K562 (cell line): ENCODE results near the gene PTPRT. TPM values are rescaled to one million over a fixed set of nuclear protein-coding genes. Genes with fewer than 3 reads are reported as not detected.

Experiments used
- ATAC-seq: fragments of 200-7000 bp; cut with Tn5 transposase; 3 replicates; pipeline ENCODE4 v1.9.1; 2020; ENCODE audit warnings: moderate library complexity
- BruUV-seq: library from RNA; stranded (reverse); fragments of 400-500 nt; replicated peaks from 2 replicates; lab custom pipeline; 2021; lab: Mats Ljungman, UMichigan
- CTCF ChIA-PET: fragments of 300-600 bp; formaldehyde crosslinking; extraction: SDS; loops from one replicate; lab custom pipeline; 2021; ENCODE audit warnings: low intra/inter-chr PET ratio; lab: Yijun Ruan, JAX
- POLR2A ChIA-PET: fragments of 300-600, 350-650 bp; sonication (Branson Sonifier 250); formaldehyde crosslinking; extraction: SDS; loops from one replicate; lab custom pipeline; 2021; ENCODE audit warnings: antibody characterized with exemption, inconsistent platforms; lab: Yijun Ruan, JAX
- DNase-seq, 4 experiments: peaks; one replicate each; pipeline versions ENCODE4 v3.0.0 to v3.0.0-alpha.2; 2011 to 2018; ENCODE audit warnings: low spot score in 3 of 4, mixed read lengths in 3 of 4; ENCODE audit errors: extremely low read depth in 1 of 4
- FAIRE-seq: peaks from 2 replicates; lab custom pipeline; 2011; peaks lifted over from hg19 to GRCh38; lab: Jason Lieb, UNC
- H2AFZ ChIP-seq: 2 replicates; pipeline ENCODE4 v1.6.0; 2011; ENCODE audit warnings: low read depth, low read length, control low read depth, inconsistent platforms
- H3K27ac ChIP-seq: fragments of 200-600 bp; 3 replicates; pipeline ENCODE4 v1.8.0; 2011; ENCODE audit warnings: low read depth, mild to moderate bottlenecking, control low read depth, inconsistent platforms, low read length, moderate library complexity, mixed read lengths; ENCODE audit errors: extremely low read depth
- H3K27me3 ChIP-seq, 2 experiments: fragments of 300-600 bp in 1 of 2; 2 replicates in 1 of 2; 3 replicates in 1 of 2; pipeline versions ENCODE4 v1.6.0 to v1.8.0; 2011; ENCODE audit warnings: inconsistent platforms in 2 of 2, low read length in 2 of 2, mild to moderate bottlenecking in 1 of 2, mixed read lengths in 1 of 2, moderate library complexity in 1 of 2; ENCODE audit not compliant: control insufficient read depth in 2 of 2, insufficient read depth in 2 of 2
- H3K36me3 ChIP-seq: fragments of 300-600 bp; 3 replicates; pipeline ENCODE4 v1.8.0; 2011; ENCODE audit warnings: mild to moderate bottlenecking, low read length, inconsistent platforms; ENCODE audit not compliant: control insufficient read depth, insufficient read depth
- H3K4me1 ChIP-seq, 2 experiments: fragments of 200-600 bp in 1 of 2; replicated peaks in 1 of 2; 2 replicates in 1 of 2; 3 replicates in 1 of 2; pipeline versions ENCODE4 v1.5.1 to v1.8.0; 2011; ENCODE audit warnings: inconsistent platforms in 2 of 2, low read length in 2 of 2, mild to moderate bottlenecking in 1 of 2, mixed read lengths in 1 of 2, moderate library complexity in 1 of 2; ENCODE audit not compliant: control insufficient read depth in 2 of 2, insufficient read depth in 2 of 2
- H3K4me2 ChIP-seq: 2 replicates; pipeline ENCODE4 v1.6.1; 2011; ENCODE audit warnings: low read length, control low read depth, inconsistent platforms, mixed read lengths; ENCODE audit not compliant: insufficient read depth
- H3K4me3 ChIP-seq: fragments of 200-600 bp; sonication (generic), shearing (Covaris generic); 2 replicates; pipeline ENCODE4 v1.5.1; 2016; ENCODE audit warnings: control low read depth, inconsistent platforms
- H3K79me2 ChIP-seq: fragments of 200-600 bp; 3 replicates; pipeline ENCODE4 v1.8.0; 2011; ENCODE audit warnings: low read length, inconsistent platforms; ENCODE audit not compliant: control insufficient read depth, insufficient read depth
- H3K9ac ChIP-seq, 2 experiments: 2 replicates each; pipeline versions ENCODE4 v1.6.0 to v1.6.1; 2011; ENCODE audit warnings: low read depth in 2 of 2, low read length in 2 of 2, control low read depth in 1 of 2, inconsistent platforms in 1 of 2, mild to moderate bottlenecking in 1 of 2, mixed read lengths in 1 of 2; ENCODE audit not compliant: insufficient read depth in 1 of 2
- H3K9me1 ChIP-seq: one replicate; pipeline ENCODE4 v1.6.0; 2011; ENCODE audit warnings: inconsistent platforms, mild to moderate bottlenecking, low read length, moderate library complexity; ENCODE audit not compliant: control insufficient read depth, insufficient read depth
- H3K9me3 ChIP-seq: replicated peaks from 2 replicates; pipeline ENCODE4 v1.5.1; 2011; ENCODE audit warnings: low read depth, low read length, inconsistent platforms; ENCODE audit not compliant: control insufficient read depth, insufficient read depth
- H4K20me1 ChIP-seq: replicated peaks from 2 replicates; pipeline ENCODE4 v1.6.1; 2011; ENCODE audit warnings: low read length, inconsistent platforms, mixed read lengths; ENCODE audit not compliant: control insufficient read depth, insufficient read depth
- FIP1L1 ChIP-seq: fragments of 200-400 bp; formaldehyde crosslinking; IDR thresholded peaks from 2 replicates; pipeline ENCODE4 v1.6.1; 2018; ENCODE audit warnings: mild to moderate bottlenecking, low read depth, low read length; ENCODE audit not compliant: poor library complexity, severe bottlenecking
- HCFC1 ChIP-seq: IDR thresholded peaks from 2 replicates; pipeline ENCODE4 v1.6.1; 2012; ENCODE audit warnings: low read depth, low read length, improper control_type of control experiment
- MAFF ChIP-seq: IDR thresholded peaks from 2 replicates; pipeline ENCODE4 v1.6.1; 2012; ENCODE audit warnings: low read length, improper control_type of control experiment
- MAFK ChIP-seq: IDR thresholded peaks from 2 replicates; pipeline ENCODE4 v1.6.1; 2011; ENCODE audit warnings: low read length, improper control_type of control experiment
- RBM25 ChIP-seq: fragments of 200-400 bp; formaldehyde crosslinking; IDR thresholded peaks from 2 replicates; pipeline ENCODE4 v1.6.1; 2018; ENCODE audit warnings: low read length, low read depth, moderate library complexity; ENCODE audit not compliant: severe bottlenecking
- TAF7 ChIP-seq: fragments of 450-650 bp; IDR thresholded peaks from 2 replicates; pipeline ENCODE4 v1.6.1; 2016; ENCODE audit warnings: missing genetic modification characterization, missing compliant biosample characterization
- U2AF2 ChIP-seq: fragments of 200-400 bp; formaldehyde crosslinking; optimal IDR thresholded peaks from 2 replicates; pipeline ENCODE3; 2017; ENCODE audit warnings: low read depth, mild to moderate bottlenecking, low read length
- ZNF134 ChIP-seq: fragments of 250-450 bp; sonication (Bioruptor Pico); conservative IDR thresholded peaks from 2 replicates; pipeline ENCODE4 v1.4.0; 2020
- ZNF316 ChIP-seq: fragments of 450-650 bp; IDR thresholded peaks from 2 replicates; pipeline ENCODE4 v1.6.1; 2016
- WGBS: fragments of 100-300 bp; shearing (Covaris generic); methylation state at CpG from one replicate; pipeline ENCODE4 v1.1.6; 2016; ENCODE audit warnings: low coverage, mixed read lengths; ENCODE audit not compliant: insufficient coverage; ENCODE audit errors: missing lambda C conversion rate; 5-methylcytosine and 5-hydroxymethylcytosine counted together
- in situ Hi-C: fragments of 300-500 bp; cut with MboI; formaldehyde crosslinking; loops from 4 replicates; pipeline ENCODE4 v1.15.0; 2018; ENCODE audit warnings: inconsistent platforms, mixed read lengths
- intact Hi-C: fragments of 100-400 bp; cut with micrococcal nuclease; formaldehyde crosslinking; loops from 2 replicates; pipeline ENCODE4 v1.14.2; 2022
- polyA plus RNA-seq, 8 experiments: library from polyadenylated mRNA; depleted of rRNA in 4 of 8; stranded (reverse) in 5 of 8; unstranded in 3 of 8; fragments of >200 nt; fragmentation: Nextera tagmentation in 2 of 8; fragmentation: Illumina TruSeq in 1 of 8; extraction: Ambion mirVana in 2 of 8; extraction: Trizol in 1 of 8; gene quantifications; 2 replicates each; pipeline versions ENCODE4 v1.2.1 to v1.2.3, GENCODE V29; 2011 to 2014; ENCODE audit warnings: inconsistent platforms in 1 of 8, missing spikeins in 1 of 8
- total RNA-seq, 7 experiments: library from RNA; depleted of rRNA in 6 of 7; stranded (reverse); fragments of >200 nt in 6 of 7; fragmentation: Illumina TruSeq in 2 of 7; extraction: Trizol in 2 of 7; gene quantifications; 2 replicates each; pipeline versions ENCODE4 v1.2.1 to v1.2.3, GENCODE V29; 2011 to 2021; ENCODE audit warnings: low replicate concordance in 1 of 7
- TF ChIP-seq, protein P1 (sequence below): IDR thresholded peaks from 2 replicates; pipeline ENCODE4 v1.6.1; 2011; ENCODE audit warnings: borderline replicate concordance, low read depth, mild to moderate bottlenecking, moderate library complexity, low read length; ENCODE audit not compliant: insufficient read depth, poor library complexity, severe bottlenecking
- TF ChIP-seq, protein P2 (sequence below): fragments of 450-650 bp; formaldehyde crosslinking; IDR thresholded peaks from 2 replicates; pipeline ENCODE4 v1.4.0; 2020; ENCODE audit warnings: mild to moderate bottlenecking
- TF ChIP-seq, protein P3 (sequence below): fragments of 450-650 bp; IDR thresholded peaks from 2 replicates; pipeline ENCODE4 v1.6.1; 2016; ENCODE audit warnings: mild to moderate bottlenecking

PTPRT gene
- total and polyA plus RNA-seq, 9 of the 15 experiments (the other 6 are each of a cell fraction or from before 2014, with no cell fraction given) = not detected

DNA sequence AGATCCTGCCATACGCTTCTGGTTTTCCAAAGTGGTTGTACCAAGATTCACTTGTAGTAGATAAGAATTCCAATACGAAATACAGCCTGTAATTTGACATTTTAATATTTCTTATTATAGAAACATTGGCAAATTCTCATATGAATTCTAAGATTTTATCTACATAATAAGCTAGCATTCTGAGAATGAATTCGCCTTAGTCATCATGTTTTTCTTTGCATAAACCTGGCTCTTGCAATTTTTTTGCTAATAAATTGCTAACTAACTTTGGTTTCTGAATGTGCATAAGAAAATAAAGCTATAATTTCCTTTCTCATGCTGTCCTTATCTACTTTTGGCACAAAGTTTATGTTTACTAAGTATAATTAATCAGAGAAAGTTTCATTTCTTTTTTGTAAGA is 673.0 kb downstream of the PTPRT start:
- Histone ChIP-seq H3K27me3 (no peaks in the 10 kb centered on the region), H3K79me2 (no peaks in the 10 kb centered on the region), H4K20me1 (no peaks in the 10 kb centered on the region), H3K9ac (no peak overlapping the region), H3K9me1 (no peaks in the 10 kb centered on the region), H3K4me3 (no peak overlapping the region), H3K9me3 (no peaks in the 10 kb centered on the region), H3K27ac (no peak overlapping the region), H2AFZ (no peak overlapping the region)
- WGBS = 2% methylated on average over 3 of the region's 3 CpGs
- FAIRE-seq (no peak), ATAC-seq (no peak), DNase-seq (no peak)
- POLR2A ChIA-PET = no interaction called here
- in situ Hi-C loops = no loop called here
- TF ChIP-seq ZNF134 (CRISPR knock-in tag) (no peak), ZNF316 (peak; percentile 40; the same call in 1 of the 2 replicates), U2AF2 (no peak), HCFC1 (no peak), TAF7 (tag) (no peak), MAFF (peak; percentile 14; the same call in 1 of the 2 replicates), MAFK (peak; percentile 19; the same call in 1 of the 2 replicates), RBM25 (no peak)
- TF ChIP-seq, all 486 proteins: peak for 3
- CTCF ChIA-PET = no interaction called here
- no peak overlapping the region for H3K4me2 ChIP-seq
- no peaks in the 10 kb centered on the region for H3K4me1 ChIP-seq
- BruUV-seq = no TSS peak
- no peaks in the 10 kb centered on the region for H3K36me3 ChIP-seq
- intact Hi-C loops = no loop called here

DNA sequence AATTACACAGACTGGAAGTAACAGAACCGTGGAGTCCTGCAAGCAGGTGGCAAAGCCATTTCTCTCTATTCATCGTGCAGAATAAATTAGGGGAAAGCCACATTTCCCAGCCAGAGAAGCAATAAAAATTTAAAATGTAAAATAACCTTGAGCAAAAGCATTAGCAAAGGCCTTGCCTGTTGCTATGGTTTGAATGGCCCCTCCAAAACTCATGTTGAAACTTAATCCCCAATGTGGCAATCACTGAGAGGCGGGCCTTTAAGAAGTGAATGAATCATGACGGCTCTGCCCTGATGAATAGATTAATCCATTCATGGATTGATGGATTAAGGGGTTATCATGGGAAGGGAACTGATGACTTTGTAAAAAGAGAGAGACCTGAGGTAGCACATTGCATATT is 679.0 kb downstream of the PTPRT start:
- no peak overlapping the region for H3K4me2 ChIP-seq
- BruUV-seq = no TSS peak
- CTCF ChIA-PET = no interaction called here
- POLR2A ChIA-PET = no interaction called here
- H3K9me1 ChIP-seq = no peaks in the 10 kb centered on the region
- no peak overlapping the region for H2AFZ ChIP-seq
- no peaks in the 10 kb centered on the region for H3K36me3 ChIP-seq
- WGBS = 0% methylated on average over 4 of the region's 4 CpGs
- no peaks in the 10 kb centered on the region; a peak in 1 of 5 replicates for H3K27me3 ChIP-seq
- ATAC-seq = no peak
- H3K4me3 ChIP-seq = no peak overlapping the region
- H3K4me1 ChIP-seq = no peaks in the 10 kb centered on the region
- TF ChIP-seq, protein P1, sequence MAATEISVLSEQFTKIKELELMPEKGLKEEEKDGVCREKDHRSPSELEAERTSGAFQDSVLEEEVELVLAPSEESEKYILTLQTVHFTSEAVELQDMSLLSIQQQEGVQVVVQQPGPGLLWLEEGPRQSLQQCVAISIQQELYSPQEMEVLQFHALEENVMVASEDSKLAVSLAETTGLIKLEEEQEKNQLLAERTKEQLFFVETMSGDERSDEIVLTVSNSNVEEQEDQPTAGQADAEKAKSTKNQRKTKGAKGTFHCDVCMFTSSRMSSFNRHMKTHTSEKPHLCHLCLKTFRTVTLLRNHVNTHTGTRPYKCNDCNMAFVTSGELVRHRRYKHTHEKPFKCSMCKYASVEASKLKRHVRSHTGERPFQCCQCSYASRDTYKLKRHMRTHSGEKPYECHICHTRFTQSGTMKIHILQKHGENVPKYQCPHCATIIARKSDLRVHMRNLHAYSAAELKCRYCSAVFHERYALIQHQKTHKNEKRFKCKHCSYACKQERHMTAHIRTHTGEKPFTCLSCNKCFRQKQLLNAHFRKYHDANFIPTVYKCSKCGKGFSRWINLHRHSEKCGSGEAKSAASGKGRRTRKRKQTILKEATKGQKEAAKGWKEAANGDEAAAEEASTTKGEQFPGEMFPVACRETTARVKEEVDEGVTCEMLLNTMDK = no peak
- TF ChIP-seq FIP1L1 = no peak
- TF ChIP-seq, protein P2, sequence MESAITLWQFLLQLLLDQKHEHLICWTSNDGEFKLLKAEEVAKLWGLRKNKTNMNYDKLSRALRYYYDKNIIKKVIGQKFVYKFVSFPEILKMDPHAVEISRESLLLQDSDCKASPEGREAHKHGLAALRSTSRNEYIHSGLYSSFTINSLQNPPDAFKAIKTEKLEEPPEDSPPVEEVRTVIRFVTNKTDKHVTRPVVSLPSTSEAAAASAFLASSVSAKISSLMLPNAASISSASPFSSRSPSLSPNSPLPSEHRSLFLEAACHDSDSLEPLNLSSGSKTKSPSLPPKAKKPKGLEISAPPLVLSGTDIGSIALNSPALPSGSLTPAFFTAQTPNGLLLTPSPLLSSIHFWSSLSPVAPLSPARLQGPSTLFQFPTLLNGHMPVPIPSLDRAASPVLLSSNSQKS = no peak
- TF ChIP-seq, protein P3, sequence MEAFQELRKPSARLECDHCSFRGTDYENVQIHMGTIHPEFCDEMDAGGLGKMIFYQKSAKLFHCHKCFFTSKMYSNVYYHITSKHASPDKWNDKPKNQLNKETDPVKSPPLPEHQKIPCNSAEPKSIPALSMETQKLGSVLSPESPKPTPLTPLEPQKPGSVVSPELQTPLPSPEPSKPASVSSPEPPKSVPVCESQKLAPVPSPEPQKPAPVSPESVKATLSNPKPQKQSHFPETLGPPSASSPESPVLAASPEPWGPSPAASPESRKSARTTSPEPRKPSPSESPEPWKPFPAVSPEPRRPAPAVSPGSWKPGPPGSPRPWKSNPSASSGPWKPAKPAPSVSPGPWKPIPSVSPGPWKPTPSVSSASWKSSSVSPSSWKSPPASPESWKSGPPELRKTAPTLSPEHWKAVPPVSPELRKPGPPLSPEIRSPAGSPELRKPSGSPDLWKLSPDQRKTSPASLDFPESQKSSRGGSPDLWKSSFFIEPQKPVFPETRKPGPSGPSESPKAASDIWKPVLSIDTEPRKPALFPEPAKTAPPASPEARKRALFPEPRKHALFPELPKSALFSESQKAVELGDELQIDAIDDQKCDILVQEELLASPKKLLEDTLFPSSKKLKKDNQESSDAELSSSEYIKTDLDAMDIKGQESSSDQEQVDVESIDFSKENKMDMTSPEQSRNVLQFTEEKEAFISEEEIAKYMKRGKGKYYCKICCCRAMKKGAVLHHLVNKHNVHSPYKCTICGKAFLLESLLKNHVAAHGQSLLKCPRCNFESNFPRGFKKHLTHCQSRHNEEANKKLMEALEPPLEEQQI = no peak
- in situ Hi-C loops = no loop called here
- no peak for FAIRE-seq
- no peak for DNase-seq
- intact Hi-C loops = no loop called here
- no peak overlapping the region for H3K9ac ChIP-seq
- H3K9me3 ChIP-seq = no peaks in the 10 kb centered on the region
- no peaks in the 10 kb centered on the region for H4K20me1 ChIP-seq
- no peak overlapping the region for H3K27ac ChIP-seq
- no peaks in the 10 kb centered on the region for H3K79me2 ChIP-seq
